HepG2 (cell line): ENCODE results near the gene CLDN7. TPM values are rescaled to one million over a fixed set of nuclear protein-coding genes. Genes with fewer than 3 reads are reported as not detected.
A peak's percentile ranks its signal among the peaks of the same experiment; 100 is the strongest.

Experiments
- DNMT3B ChIP-seq: conservative IDR thresholded peaks from 2 replicates; pipeline ENCODE4 v1.6.1; 2016; ENCODE audit warnings: missing biosample characterization, control low read depth
- FLYWCH1 ChIP-seq: sonication (generic); formaldehyde crosslinking; IDR thresholded peaks from 2 replicates; pipeline ENCODE4 v1.8.1; 2023; ENCODE audit warnings: mild to moderate bottlenecking, missing genetic modification reagents
- FOXK2 ChIP-seq: fragments of 450-650 bp; IDR thresholded peaks from 2 replicates; pipeline ENCODE4 v1.6.1; 2016
- HNRNPL ChIP-seq: fragments of 200-400 bp; formaldehyde crosslinking; IDR thresholded peaks from 2 replicates; pipeline ENCODE4 v1.6.1; 2017; ENCODE audit warnings: mild to moderate bottlenecking, low read depth, low read length
- ISX ChIP-seq: sonication (generic); formaldehyde crosslinking; conservative IDR thresholded peaks from 2 replicates; pipeline ENCODE4 v1.5.0; 2020; ENCODE audit warnings: missing genetic modification reagents
- MIER2 ChIP-seq: IDR thresholded peaks from 2 replicates; pipeline ENCODE4 v1.6.1; 2016; ENCODE audit warnings: missing biosample characterization, missing genetic modification reagents
- NRL ChIP-seq: sonication (generic); formaldehyde crosslinking; IDR thresholded peaks from 2 replicates; pipeline ENCODE4 v1.5.0; 2020; ENCODE audit warnings: missing genetic modification reagents, mild to moderate bottlenecking, moderate library complexity, borderline replicate concordance
- SOX5 ChIP-seq: IDR thresholded peaks from 2 replicates; pipeline ENCODE4 v1.6.1; 2016; ENCODE audit warnings: borderline replicate concordance
- SP2 ChIP-seq: sonication (generic); formaldehyde crosslinking; IDR thresholded peaks from 2 replicates; pipeline ENCODE4 v1.5.1; 2020; ENCODE audit warnings: mild to moderate bottlenecking, missing genetic modification reagents
- TAF1 ChIP-seq: sonication (generic); formaldehyde crosslinking; IDR thresholded peaks from 2 replicates; pipeline ENCODE4 v1.4.0; 2020; ENCODE audit warnings: missing genetic modification reagents
- TOE1 ChIP-seq: sonication (generic); formaldehyde crosslinking; IDR thresholded peaks from 2 replicates; pipeline ENCODE4 v1.4.0; 2020; ENCODE audit warnings: mild to moderate bottlenecking, missing genetic modification reagents
- ZBTB3 ChIP-seq: sonication (generic); formaldehyde crosslinking; IDR thresholded peaks from 2 replicates; pipeline ENCODE4 v1.4.0; 2020; ENCODE audit warnings: low read depth, mild to moderate bottlenecking, moderate library complexity, missing genetic modification reagents, borderline replicate concordance
- ZBTB38 ChIP-seq: sonication (generic); formaldehyde crosslinking; IDR thresholded peaks from 2 replicates; pipeline ENCODE4 v1.5.1; 2020; ENCODE audit warnings: mild to moderate bottlenecking, missing genetic modification reagents
- ZFX ChIP-seq: sonication (generic); formaldehyde crosslinking; IDR thresholded peaks from 2 replicates; pipeline ENCODE4 v1.4.0; 2020; ENCODE audit warnings: mild to moderate bottlenecking, low read depth, missing genetic modification reagents, moderate library complexity
- ZMYM4 ChIP-seq: sonication (generic); formaldehyde crosslinking; IDR thresholded peaks from 2 replicates; pipeline ENCODE4 v1.8.1; 2023; ENCODE audit warnings: mild to moderate bottlenecking, missing genetic modification reagents
- ZNF20 ChIP-seq: sonication (generic); formaldehyde crosslinking; IDR thresholded peaks from 2 replicates; pipeline ENCODE4 v1.4.0; 2020; ENCODE audit warnings: mild to moderate bottlenecking, moderate library complexity, missing genetic modification reagents
- ZNF335 ChIP-seq: sonication (generic); formaldehyde crosslinking; IDR thresholded peaks from 2 replicates; pipeline ENCODE4 v1.4.0; 2020; ENCODE audit warnings: missing genetic modification reagents
- ZNF383 ChIP-seq: sonication (generic); formaldehyde crosslinking; IDR thresholded peaks from 2 replicates; pipeline ENCODE4 v1.4.0; 2020; ENCODE audit warnings: missing genetic modification reagents, mild to moderate bottlenecking, borderline replicate concordance
- ZNF446 ChIP-seq: sonication (generic); formaldehyde crosslinking; IDR thresholded peaks from 2 replicates; pipeline ENCODE4 v1.5.0; 2020; ENCODE audit warnings: mild to moderate bottlenecking, missing genetic modification reagents
- ZNF761 ChIP-seq: sonication (generic); formaldehyde crosslinking; conservative IDR thresholded peaks from 2 replicates; pipeline ENCODE4 v1.4.0; 2020; ENCODE audit warnings: mild to moderate bottlenecking, missing genetic modification reagents
- ZNF770 ChIP-seq: sonication (generic); formaldehyde crosslinking; IDR thresholded peaks from 2 replicates; pipeline ENCODE4 v1.5.0; 2020; ENCODE audit warnings: mild to moderate bottlenecking, missing genetic modification reagents
- ZNF780A ChIP-seq: sonication (generic); formaldehyde crosslinking; IDR thresholded peaks from 2 replicates; pipeline ENCODE4 v1.8.0; 2022; ENCODE audit warnings: mild to moderate bottlenecking, missing genetic modification reagents, moderate library complexity
- ZNF781 ChIP-seq: sonication (generic); formaldehyde crosslinking; IDR thresholded peaks from 2 replicates; pipeline ENCODE4 v1.5.1; 2020; ENCODE audit warnings: borderline replicate concordance, mild to moderate bottlenecking, missing genetic modification reagents; ENCODE audit errors: not compliant biosample characterization
- polyA plus RNA-seq, 8 experiments: library from polyadenylated mRNA; depleted of rRNA in 3 of 8; stranded (reverse) in 7 of 8; unstranded in 1 of 8; fragments of >200 nt; fragmentation: Illumina TruSeq in 4 of 8; extraction: Trizol in 4 of 8; gene quantifications; 2 replicates each; pipeline versions ENCODE4 v1.2.1 to v1.2.3, GENCODE V29; 2011 to 2016; ENCODE audit warnings: low read depth in 4 of 8, missing spikeins in 1 of 8, mixed read lengths in 1 of 8; ENCODE audit not compliant: insufficient read depth in 1 of 8
- total RNA-seq, 5 experiments: library from RNA; depleted of rRNA; stranded (reverse); fragments of >200 nt; fragmentation: Illumina TruSeq; extraction: Trizol; gene quantifications; 2 replicates each; pipeline ENCODE4 v1.2.3, GENCODE V29; 2016; ENCODE audit warnings: low read depth in 1 of 5
- TF ChIP-seq, protein P1 (sequence below): sonication (generic); formaldehyde crosslinking; IDR thresholded peaks from 2 replicates; pipeline ENCODE4 v1.5.0; 2020; ENCODE audit warnings: mild to moderate bottlenecking, missing genetic modification reagents
- TF ChIP-seq, protein P2 (sequence below): sonication (generic); formaldehyde crosslinking; conservative IDR thresholded peaks from 2 replicates; pipeline ENCODE4 v1.5.0; 2020; ENCODE audit warnings: missing genetic modification reagents

The CLDN7 gene
- total and polyA plus RNA-seq, 2 of the 13 experiments (the other 11 are each of a cell fraction or from before 2014, with no cell fraction given) = not detected

GRCh38 chr17:7219812-7220592 is 42.3 kb downstream of the CLDN7 start, which contains the start of the genes ACADVL and DLG4 (continued):
- TF ChIP-seq ZBTB3 (CRISPR knock-in tag) (no peak), ZNF20 (CRISPR knock-in tag) (no peak), ZNF383 (CRISPR knock-in tag) (no peak), TOE1 (CRISPR knock-in tag) (no peak), SOX5 (CRISPR knock-in tag) (no peak), ISX (CRISPR knock-in tag) (no peak), ZBTB38 (CRISPR knock-in tag) (0 out of 2 replicates have a peak, but pooled peaks have one; percentile 52), ZNF770 (CRISPR knock-in tag) (no peak), ZMYM4 (CRISPR knock-in tag) (no peak), FLYWCH1 (peak; percentile 14; the same call in 1 of the 2 replicates), SP2 (CRISPR knock-in tag) (no peak), MIER2 (CRISPR knock-in tag) (no peak; the same call in none of the 2 replicates), ZNF781 (CRISPR knock-in tag) (no peak), ZNF780A (CRISPR knock-in tag) (peak; percentile 52; the same call in 1 of the 2 replicates), DNMT3B (CRISPR knock-in tag) (no peak; the same call in 1 of the 2 replicates), ZNF761 (CRISPR knock-in tag) (no peak; the same call in 1 of the 2 replicates), FOXK2 (no peak), ZFX (CRISPR knock-in tag) (peak; percentile 80), ZNF446 (CRISPR knock-in tag) (no peak), NRL (CRISPR knock-in tag) (peak; percentile 21; the same call in 1 of the 2 replicates), ZNF335 (CRISPR knock-in tag) (peak; percentile 68; the same call in 1 of the 2 replicates), TAF1 (CRISPR knock-in tag) (peak; percentile 89), HNRNPL (peak; percentile 67; the same call in 1 of the 2 replicates)
- TF ChIP-seq, protein P1, sequence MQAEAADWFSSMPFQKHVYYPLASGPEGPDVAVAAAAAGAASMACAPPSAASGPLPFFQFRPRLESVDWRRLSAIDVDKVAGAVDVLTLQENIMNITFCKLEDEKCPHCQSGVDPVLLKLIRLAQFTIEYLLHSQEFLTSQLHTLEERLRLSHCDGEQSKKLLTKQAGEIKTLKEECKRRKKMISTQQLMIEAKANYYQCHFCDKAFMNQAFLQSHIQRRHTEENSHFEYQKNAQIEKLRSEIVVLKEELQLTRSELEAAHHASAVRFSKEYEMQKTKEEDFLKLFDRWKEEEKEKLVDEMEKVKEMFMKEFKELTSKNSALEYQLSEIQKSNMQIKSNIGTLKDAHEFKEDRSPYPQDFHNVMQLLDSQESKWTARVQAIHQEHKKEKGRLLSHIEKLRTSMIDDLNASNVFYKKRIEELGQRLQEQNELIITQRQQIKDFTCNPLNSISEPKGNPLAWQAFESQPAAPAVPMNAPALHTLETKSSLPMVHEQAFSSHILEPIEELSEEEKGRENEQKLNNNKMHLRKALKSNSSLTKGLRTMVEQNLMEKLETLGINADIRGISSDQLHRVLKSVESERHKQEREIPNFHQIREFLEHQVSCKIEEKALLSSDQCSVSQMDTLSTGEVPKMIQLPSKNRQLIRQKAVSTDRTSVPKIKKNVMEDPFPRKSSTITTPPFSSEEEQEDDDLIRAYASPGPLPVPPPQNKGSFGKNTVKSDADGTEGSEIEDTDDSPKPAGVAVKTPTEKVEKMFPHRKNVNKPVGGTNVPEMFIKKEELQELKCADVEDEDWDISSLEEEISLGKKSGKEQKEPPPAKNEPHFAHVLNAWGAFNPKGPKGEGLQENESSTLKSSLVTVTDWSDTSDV (CRISPR knock-in tag) = no peak
- TF ChIP-seq, protein P2, sequence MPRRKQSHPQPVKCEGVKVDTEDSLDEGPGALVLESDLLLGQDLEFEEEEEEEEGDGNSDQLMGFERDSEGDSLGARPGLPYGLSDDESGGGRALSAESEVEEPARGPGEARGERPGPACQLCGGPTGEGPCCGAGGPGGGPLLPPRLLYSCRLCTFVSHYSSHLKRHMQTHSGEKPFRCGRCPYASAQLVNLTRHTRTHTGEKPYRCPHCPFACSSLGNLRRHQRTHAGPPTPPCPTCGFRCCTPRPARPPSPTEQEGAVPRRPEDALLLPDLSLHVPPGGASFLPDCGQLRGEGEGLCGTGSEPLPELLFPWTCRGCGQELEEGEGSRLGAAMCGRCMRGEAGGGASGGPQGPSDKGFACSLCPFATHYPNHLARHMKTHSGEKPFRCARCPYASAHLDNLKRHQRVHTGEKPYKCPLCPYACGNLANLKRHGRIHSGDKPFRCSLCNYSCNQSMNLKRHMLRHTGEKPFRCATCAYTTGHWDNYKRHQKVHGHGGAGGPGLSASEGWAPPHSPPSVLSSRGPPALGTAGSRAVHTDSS (CRISPR knock-in tag) = no peak
